NCI-H1105 (cell line): ENCODE results near the gene TPPP.
"Not testable (repeated sequence)": the region's sequence is repeated elsewhere in the genome, so short reads cannot be mapped to it uniquely, and the experiment has no call there.

Experiments used
- DNase-seq: peaks from one replicate; lab custom pipeline; 2025; lab: John Stamatoyannopoulos, UW

TPPP gene

GRCh38 chr5:645421-645820 lies 47.7 kb downstream of the TPPP start:
- DNase-seq: no peak

GRCh38 chr5:644971-645370 lies 48.2 kb downstream of the TPPP start:
- DNase-seq: no peak

- no peak for DNase-seq
These were observed 48.6 kb downstream of the TPPP start for GRCh38 chr5:644509-644908.

- DNase-seq: no peak
These were observed 49.3 kb downstream of the TPPP start for GRCh38 chr5:643811-644271.

GRCh38 chr5:643351-643801 lies 49.8 kb downstream of the TPPP start:
- peak; percentile 3 for DNase-seq

- DNase-seq: no peak
These were observed 50.7 kb downstream of the TPPP start for GRCh38 chr5:642481-642880.

- no peak for DNase-seq
These were observed 51.8 kb downstream of the TPPP start for GRCh38 chr5:641331-641765.

GRCh38 chr5:640461-641330 lies 52.5 kb downstream of the TPPP start:
- DNase-seq: no peak

GRCh38 chr5:639584-640213 lies 53.5 kb downstream of the TPPP start:
- DNase-seq: no peak

- DNase-seq: no peak
These were observed 54.0 kb downstream of the TPPP start for GRCh38 chr5:639253-639530.

GRCh38 chr5:638501-639252 lies 54.5 kb downstream of the TPPP start:
- no peak for DNase-seq

- no peak for DNase-seq
These were observed 55.3 kb downstream of the TPPP start for GRCh38 chr5:637581-638450.

GRCh38 chr5:636951-637350 lies 56.2 kb downstream of the TPPP start:
- no peak for DNase-seq

GRCh38 chr5:635306-636055 lies 57.7 kb downstream of the TPPP start:
- no peak for DNase-seq

- DNase-seq: no peak
These were observed 59.0 kb downstream of the TPPP start for GRCh38 chr5:634191-634590.

- DNase-seq: no peak
These were observed 59.6 kb downstream of the TPPP start for GRCh38 chr5:633501-633955.

GRCh38 chr5:628351-629205 lies 64.6 kb downstream of the TPPP start:
- DNase-seq: not testable (repeated sequence)

GRCh38 chr5:627840-628239 lies 65.3 kb downstream of the TPPP start:
- DNase-seq: no peak

- no peak for DNase-seq
These were observed 66.3 kb downstream of the TPPP start for GRCh38 chr5:626850-627249.

GRCh38 chr5:625516-625915 lies 67.6 kb downstream of the TPPP start:
- DNase-seq: no peak
